Thymus (tissue), 11 donors: ENCODE results near the gene ALG11. TPM values are rescaled to one million over a fixed set of nuclear protein-coding genes. Genes with fewer than 3 reads are reported as not detected.

ENCODE experiments used
- DNase-seq, 9 donors: peaks; one replicate each; pipeline ENCODE4 v3.0.0-alpha.2; 2013; ENCODE audit warnings: low spot score in 9 of 9, low read depth in 6 of 9, missing footprints in 1 of 9
- H3K27ac ChIP-seq, 2 donors: one replicate each; pipeline ENCODE4 v1.5.1; 2013; ENCODE audit warnings: control low read depth in 1 of 2, low read depth in 1 of 2, low read length in 1 of 2, mild to moderate bottlenecking in 1 of 2, moderate library complexity in 1 of 2
- H3K27me3 ChIP-seq, 2 donors: one replicate each; pipeline ENCODE4 v1.5.1; 2013; ENCODE audit warnings: low read length in 1 of 2; ENCODE audit not compliant: control insufficient read depth in 2 of 2, insufficient read depth in 1 of 2
- H3K36me3 ChIP-seq, 2 donors: one replicate each; pipeline ENCODE4 v1.5.1; 2013; ENCODE audit warnings: low read length in 1 of 2, mild to moderate bottlenecking in 1 of 2, moderate library complexity in 1 of 2; ENCODE audit not compliant: control insufficient read depth in 2 of 2, insufficient read depth in 2 of 2
- H3K4me1 ChIP-seq, 2 donors: one replicate each; pipeline ENCODE4 v1.5.1; 2013; ENCODE audit warnings: low read length in 2 of 2; ENCODE audit not compliant: control insufficient read depth in 2 of 2, insufficient read depth in 2 of 2
- H3K4me3 ChIP-seq, 2 donors: one replicate each; pipeline ENCODE4 v1.5.1; 2013; ENCODE audit warnings: low read length in 2 of 2, control low read depth in 1 of 2, mild to moderate bottlenecking in 1 of 2
- H3K9me3 ChIP-seq, 2 donors: one replicate each; pipeline ENCODE4 v1.5.1; 2013; ENCODE audit warnings: low read length in 1 of 2, mild to moderate bottlenecking in 1 of 2; ENCODE audit not compliant: control insufficient read depth in 2 of 2, insufficient read depth in 1 of 2
- WGBS: extraction: QIAGEN DNeasy Blood & Tissue Kit; methylation state at CpG from one replicate; pipeline ENCODE4 v1.1.7; 2013; 5-methylcytosine and 5-hydroxymethylcytosine counted together
- polyA plus RNA-seq: library from polyadenylated mRNA; stranded (reverse); fragments of 200-250 nt; gene quantifications from one replicate; pipeline ENCODE4 v1.2.3, GENCODE V29; 2013
- total RNA-seq: library from RNA; stranded (reverse); fragments of 120-200 nt; gene quantifications from one replicate; pipeline ENCODE4 v1.2.4, GENCODE V29; 2013
- donor health status: healthy.

ALG11 gene
- total and polyA plus RNA-seq, 2 donors: 9.2 to 11.1 TPM

DNA sequence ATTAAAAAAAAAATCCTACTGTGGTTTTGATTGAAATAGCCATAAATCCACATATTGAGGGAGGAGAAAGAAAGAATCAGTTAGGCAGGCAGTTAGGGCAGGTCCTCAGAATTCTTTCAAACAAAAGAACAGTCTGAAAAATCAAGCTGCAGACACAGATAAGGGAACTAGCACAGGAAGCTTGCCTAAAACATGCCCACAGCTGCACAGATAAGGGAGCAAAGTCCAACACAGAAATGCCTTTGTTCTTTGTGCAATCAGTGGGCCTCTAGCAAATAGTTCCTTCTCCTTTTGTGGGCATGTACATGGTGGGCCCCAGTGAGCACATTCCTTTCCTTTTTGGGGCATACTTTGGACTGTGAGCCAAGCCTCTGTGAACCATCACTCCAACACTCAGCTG, 55.0 kb downstream of the ALG11 start:
- DNase-seq: no peak

DNA sequence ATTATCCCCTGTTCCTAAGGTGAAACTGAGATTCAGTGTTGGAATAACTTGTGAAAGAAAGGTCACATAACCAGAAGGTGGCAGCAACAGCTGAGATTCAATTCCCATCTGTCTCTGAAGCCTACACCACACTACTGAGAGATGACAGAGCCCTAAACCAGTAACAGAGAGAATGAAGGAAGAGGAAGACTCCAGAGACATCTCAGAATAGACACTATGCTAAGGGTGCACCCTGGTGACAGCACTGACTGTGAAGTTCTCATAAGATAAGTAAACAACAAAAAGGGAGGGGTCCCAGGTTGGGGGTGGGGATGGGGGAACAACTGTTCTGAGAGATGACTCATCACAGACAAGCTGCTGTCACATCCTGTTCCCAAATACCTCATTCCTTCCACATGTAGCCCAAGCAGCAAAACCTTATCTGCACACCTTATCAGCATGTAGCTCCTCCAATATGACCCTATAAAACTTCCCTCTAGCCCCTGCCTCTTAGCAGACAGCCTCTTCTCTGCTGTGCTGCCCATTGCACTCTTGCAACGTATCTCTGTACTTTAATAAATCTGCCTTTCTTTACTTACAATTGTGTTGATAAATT, 58.8 kb downstream of the ALG11 start:
- DNase-seq: peak in 2 of 9 donors; percentile 1 to 9
- Histone ChIP-seq H3K4me1 (no peaks in the 10 kb centered on the region), H3K4me3 (no peak overlapping the region), H3K27me3 (no peaks in the 10 kb centered on the region), H3K9me3 (peaks cover 3 to 11% of the 10 kb centered on the region in 2 donors), H3K27ac (no peak overlapping the region), H3K36me3 (no peaks in the 10 kb centered on the region)
- 97% methylated on average over 1 of the region's 1 CpG for WGBS

More for the DNA sequence above, 55.0 kb downstream of the ALG11 start:
- Histone ChIP-seq H3K27ac (no peak overlapping the region), H3K4me1 (no peaks in the 10 kb centered on the region), H3K27me3 (no peaks in the 10 kb centered on the region), H3K36me3 (no peaks in the 10 kb centered on the region), H3K4me3 (no peak overlapping the region), H3K9me3 (peaks cover 3 to 14% of the 10 kb centered on the region in 2 donors)

Other genes starting within 250 kb of the ALG11 start
- 7.5 TPM for gene DHRS12, start 208.2 kb upstream of the ALG11 start, total RNA-seq
- gene DHRS12, start 208.2 kb upstream of the ALG11 start, polyA plus RNA-seq: 14.8 TPM
- gene TMEM272, start 167.2 kb upstream of the ALG11 start, total RNA-seq: 0.38 TPM
- 0.68 TPM for gene TMEM272, start 167.2 kb upstream of the ALG11 start, polyA plus RNA-seq
- gene CCDC70, start 150.4 kb upstream of the ALG11 start, total RNA-seq: not detected
- gene CCDC70, start 150.4 kb upstream of the ALG11 start, polyA plus RNA-seq: 0.07 TPM
- 1.8 TPM for gene ATP7B, start 948 bp upstream of the ALG11 start, total RNA-seq
- gene ATP7B, start 948 bp upstream of the ALG11 start, polyA plus RNA-seq: 1.2 TPM
- gene UTP14C, start 12.3 kb downstream of the ALG11 start, total RNA-seq: 10.2 TPM
- gene UTP14C, start 12.3 kb downstream of the ALG11 start, polyA plus RNA-seq: 5.7 TPM
- gene NEK5, start 116.7 kb downstream of the ALG11 start, total RNA-seq: 0.28 TPM
- gene NEK5, start 116.7 kb downstream of the ALG11 start, polyA plus RNA-seq: 0.34 TPM
- gene NEK3, start 147.2 kb downstream of the ALG11 start, total RNA-seq: 8.1 TPM
- gene NEK3, start 147.2 kb downstream of the ALG11 start, polyA plus RNA-seq: 41.9 TPM